PC-3 (cell line): ENCODE measurements around the gene CUEDC1. TPM values are rescaled to one million over a fixed set of nuclear protein-coding genes. Genes with fewer than 3 reads are reported as not detected.

ENCODE experiments used
- ATAC-seq: fragments of 200-7000 bp; cut with Tn5 transposase; 2 replicates; pipeline ENCODE4 v1.9.1; 2020; ENCODE audit warnings: mild to moderate bottlenecking, moderate library complexity
- BruUV-seq: library from RNA; stranded (reverse); fragments of 400-500 nt; replicated peaks from 2 replicates; lab custom pipeline; 2021; lab: Mats Ljungman, UMichigan
- CTCF ChIA-PET: fragments of 300-600 bp; sonication (Branson Sonifier 250); formaldehyde crosslinking; loops from one replicate; lab custom pipeline; 2022; ENCODE audit warnings: antibody characterized with exemption; lab: Charles Lee
- POLR2A ChIA-PET: fragments of 300-600 bp; sonication (Branson Sonifier 250); formaldehyde crosslinking; loops from one replicate; lab custom pipeline; 2022; ENCODE audit warnings: antibody characterized with exemption; ENCODE audit not compliant: unreplicated experiment; lab: Charles Lee
- DNase-seq: peaks from one replicate; pipeline ENCODE4 v3.0.0-alpha.2; 2015
- H2AFZ ChIP-seq: fragments of 300-600 bp; sonication (generic); 2 replicates; pipeline ENCODE4 v1.6.0; 2016; ENCODE audit warnings: antibody characterized with exemption, low read length
- H3F3A ChIP-seq: fragments of 300-600 bp; sonication (generic); one replicate; pipeline ENCODE4 v1.6.0; 2017; ENCODE audit warnings: antibody characterized with exemption, low read length, control low read depth, mild to moderate bottlenecking; ENCODE audit not compliant: unreplicated experiment
- H3K27ac ChIP-seq: fragments of 300-600 bp; sonication (generic); 2 replicates; pipeline ENCODE4 v1.5.1; 2016; ENCODE audit warnings: mild to moderate bottlenecking, low read length
- H3K27me3 ChIP-seq: fragments of 300-600 bp; sonication (generic); 2 replicates; pipeline ENCODE4 v1.6.1; 2016; ENCODE audit warnings: low read length, mixed read lengths
- H3K36me3 ChIP-seq: fragments of 300-600 bp; sonication (generic); 2 replicates; pipeline ENCODE4 v1.6.1; 2016; ENCODE audit warnings: low read depth, mixed run types, low read length, mixed read lengths
- H3K4me1 ChIP-seq: fragments of 300-600 bp; sonication (generic); 2 replicates; pipeline ENCODE4 v1.5.1; 2016; ENCODE audit warnings: low read length; ENCODE audit not compliant: insufficient read depth
- H3K4me2 ChIP-seq: fragments of 300-600 bp; sonication (generic); 2 replicates; pipeline ENCODE4 v1.6.0; 2016; ENCODE audit warnings: low read length
- H3K4me3 ChIP-seq: fragments of 300-600 bp; sonication (generic); 2 replicates; pipeline ENCODE4 v1.5.1; 2016; ENCODE audit warnings: mild to moderate bottlenecking, low read length, mixed read lengths
- H3K79me2 ChIP-seq: fragments of 300-600 bp; sonication (generic); 2 replicates; pipeline ENCODE4 v1.6.1; 2017; ENCODE audit warnings: low read length, mixed read lengths
- H3K9ac ChIP-seq: fragments of 300-600 bp; sonication (generic); 2 replicates; pipeline ENCODE4 v1.6.0; 2016; ENCODE audit warnings: mild to moderate bottlenecking, low read length
- H3K9me2 ChIP-seq: fragments of 300-600 bp; sonication (generic); replicated peaks from 2 replicates; pipeline ENCODE4 v1.6.1; 2016; ENCODE audit warnings: mixed run types, low read length, mixed read lengths
- H3K9me3 ChIP-seq: fragments of 300-600 bp; sonication (generic); 2 replicates; pipeline ENCODE4 v1.6.1; 2016; ENCODE audit warnings: low read length, mixed read lengths
- H4K20me1 ChIP-seq: fragments of 300-600 bp; sonication (generic); 2 replicates; pipeline ENCODE4 v1.6.1; 2016; ENCODE audit warnings: low read length, mixed read lengths
- EZH2 ChIP-seq: fragments of 300-600 bp; sonication (generic); IDR thresholded peaks from one replicate; pipeline ENCODE4 v1.6.1; 2017; ENCODE audit warnings: antibody characterized with exemption, mild to moderate bottlenecking, low read length; ENCODE audit not compliant: unreplicated experiment
- EZH2phosphoT487 ChIP-seq: fragments of 300-600 bp; sonication (generic); IDR thresholded peaks from 2 replicates; pipeline ENCODE4 v1.6.1; 2018; ENCODE audit warnings: mild to moderate bottlenecking, antibody characterized with exemption, low read length, borderline replicate concordance
- intact Hi-C: fragments of 100-400 bp; cut with micrococcal nuclease; formaldehyde crosslinking; loops from 2 replicates; pipeline ENCODE4 v1.9.0; 2023
- total RNA-seq: library from RNA; depleted of rRNA; stranded (reverse); fragments of >200 nt; gene quantifications from 2 replicates; pipeline ENCODE4 v1.2.3, GENCODE V29; 2014
- TF ChIP-seq, protein P1 (sequence below): fragments of 300-600 bp; sonication (generic); conservative IDR thresholded peaks from 2 replicates; pipeline ENCODE4 v1.5.1; 2017; ENCODE audit warnings: antibody characterized with exemption, low read depth, mild to moderate bottlenecking, low read length

CUEDC1 gene
- total RNA-seq, 1 experiment from 2014 or later = 31.6 TPM

DNA sequence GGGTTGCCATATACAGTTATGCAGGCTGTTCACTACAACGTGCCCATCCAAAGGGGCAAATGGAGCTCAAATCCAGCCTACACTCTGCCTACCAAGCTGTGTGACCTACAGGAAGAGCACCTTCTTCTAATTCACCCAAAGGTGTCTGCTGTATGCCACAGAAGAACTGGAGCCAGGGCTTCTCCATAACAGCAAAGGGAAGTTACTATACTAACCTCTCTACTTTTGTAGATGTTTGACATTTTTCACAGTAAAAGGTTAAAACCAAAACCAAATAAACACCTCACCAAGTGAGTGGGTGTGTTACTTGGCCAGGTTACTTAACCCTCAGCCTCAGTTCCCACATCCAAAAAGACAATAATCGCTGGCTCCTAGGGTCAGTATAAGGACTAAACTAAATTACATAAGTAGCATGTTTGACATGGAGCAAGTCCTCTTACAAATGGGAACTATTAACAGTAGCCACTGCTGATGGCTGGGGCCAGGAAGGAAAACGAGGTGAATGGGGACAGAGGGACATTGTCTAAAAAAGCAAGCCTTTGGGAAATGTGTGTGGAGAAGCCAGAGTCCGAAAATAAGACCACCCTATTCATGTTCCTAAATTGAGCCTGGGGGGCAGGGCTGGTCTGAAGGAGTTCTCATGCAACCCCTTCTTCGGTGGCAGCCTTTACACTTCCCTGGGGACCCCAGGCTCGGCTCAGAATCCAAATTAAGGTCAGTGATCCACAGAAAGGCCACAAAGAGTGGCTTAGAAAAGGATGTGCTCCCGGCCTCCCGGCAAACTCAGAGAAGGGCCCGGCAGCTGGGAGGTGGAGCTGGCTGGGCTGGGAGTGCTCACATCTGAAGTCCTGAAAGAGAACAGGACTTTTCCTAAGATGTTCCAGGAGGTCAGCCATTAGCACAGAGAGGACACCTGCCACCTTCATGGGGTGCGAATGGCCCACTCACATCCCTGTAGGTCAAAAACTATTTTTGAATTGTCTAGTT, 13.5 kb downstream of the CUEDC1 start:
- TF ChIP-seq, protein P1, sequence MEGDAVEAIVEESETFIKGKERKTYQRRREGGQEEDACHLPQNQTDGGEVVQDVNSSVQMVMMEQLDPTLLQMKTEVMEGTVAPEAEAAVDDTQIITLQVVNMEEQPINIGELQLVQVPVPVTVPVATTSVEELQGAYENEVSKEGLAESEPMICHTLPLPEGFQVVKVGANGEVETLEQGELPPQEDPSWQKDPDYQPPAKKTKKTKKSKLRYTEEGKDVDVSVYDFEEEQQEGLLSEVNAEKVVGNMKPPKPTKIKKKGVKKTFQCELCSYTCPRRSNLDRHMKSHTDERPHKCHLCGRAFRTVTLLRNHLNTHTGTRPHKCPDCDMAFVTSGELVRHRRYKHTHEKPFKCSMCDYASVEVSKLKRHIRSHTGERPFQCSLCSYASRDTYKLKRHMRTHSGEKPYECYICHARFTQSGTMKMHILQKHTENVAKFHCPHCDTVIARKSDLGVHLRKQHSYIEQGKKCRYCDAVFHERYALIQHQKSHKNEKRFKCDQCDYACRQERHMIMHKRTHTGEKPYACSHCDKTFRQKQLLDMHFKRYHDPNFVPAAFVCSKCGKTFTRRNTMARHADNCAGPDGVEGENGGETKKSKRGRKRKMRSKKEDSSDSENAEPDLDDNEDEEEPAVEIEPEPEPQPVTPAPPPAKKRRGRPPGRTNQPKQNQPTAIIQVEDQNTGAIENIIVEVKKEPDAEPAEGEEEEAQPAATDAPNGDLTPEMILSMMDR = no peak
- TF ChIP-seq EZH2 (no peak), EZH2phosphoT487 (no peak)
- peak overlapping the region; percentile 52 for H3K27ac ChIP-seq
- CTCF ChIA-PET = interaction anchor here (1.5 to 1.6 kb wide), 2 partner anchors 14 to 58 kb away, joined by 3 read pairs; partner anchors contain the start of gene CUEDC1
- no peaks in the 10 kb centered on the region for H3K27me3 ChIP-seq
- H3F3A ChIP-seq = no peaks in the 10 kb centered on the region
- peak overlapping the region; percentile 26 for H3K4me2 ChIP-seq
- H4K20me1 ChIP-seq = no peaks in the 10 kb centered on the region
- H3K4me3 ChIP-seq = no peak overlapping the region
- POLR2A ChIA-PET = interaction anchor here (1.4 kb wide), 1 partner anchor 47 kb away, joined by 5 read pairs; the partner anchor contains the start of gene VEZF1
- intact Hi-C loops = no loop called here
- peaks cover 61% of the 10 kb centered on the region for H3K4me1 ChIP-seq
- no peak for DNase-seq
- no peaks in the 10 kb centered on the region for H3K9me3 ChIP-seq
- H3K9me2 ChIP-seq = no peaks in the 10 kb centered on the region
- ATAC-seq = no peak
- H3K9ac ChIP-seq = no peak overlapping the region
- H2AFZ ChIP-seq = no peak overlapping the region
- H3K36me3 ChIP-seq = no peaks in the 10 kb centered on the region
- BruUV-seq = no TSS peak
- H3K79me2 ChIP-seq = peaks cover 94% of the 10 kb centered on the region

DNA sequence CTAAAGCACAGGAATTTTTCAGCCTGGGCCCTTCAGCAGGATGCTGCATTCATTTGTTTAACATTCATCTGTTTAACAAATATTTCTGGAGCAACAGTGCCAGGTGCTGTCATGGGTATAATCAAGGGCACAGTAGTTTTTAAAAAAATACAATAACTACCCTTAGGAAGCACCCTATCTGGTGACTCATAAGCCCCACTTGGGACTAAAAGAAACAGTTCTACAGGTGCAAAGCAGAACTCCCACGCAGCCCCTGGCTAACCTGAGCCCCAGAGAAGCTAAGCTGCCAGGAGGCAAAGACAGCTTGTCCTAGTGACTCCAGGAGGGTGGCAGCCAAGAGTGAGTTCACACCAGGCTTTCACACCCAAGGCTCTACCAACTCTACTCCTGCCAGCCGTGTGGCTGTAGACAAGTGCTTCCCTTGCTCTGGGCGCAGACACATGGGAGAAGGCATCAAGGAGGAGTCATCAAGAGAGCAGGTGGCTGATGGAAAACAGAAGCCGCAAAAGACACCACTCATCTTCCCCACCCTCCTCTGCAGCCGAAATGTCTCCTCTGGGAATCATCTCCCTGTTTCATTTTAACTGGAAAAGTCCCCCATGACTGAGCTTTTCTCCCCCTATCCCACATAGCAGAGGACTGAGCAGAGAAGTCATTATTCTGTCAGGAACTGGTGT, 14.4 kb downstream of the CUEDC1 start:
- no peaks in the 10 kb centered on the region for H3K36me3 ChIP-seq
- BruUV-seq = no TSS peak
- no peaks in the 10 kb centered on the region for H3K9me3 ChIP-seq
- no peaks in the 10 kb centered on the region for H3F3A ChIP-seq
- H3K4me3 ChIP-seq = no peak overlapping the region
- ChIA-PET POLR2A (interaction anchor here (1.1 to 1.4 kb wide), 2 partner anchors 48 to 62 kb away, joined by 3 to 5 read pairs; partner anchors contain the start of gene VEZF1), CTCF (interaction anchor here (1.5 to 1.6 kb wide), 2 partner anchors 15 to 59 kb away, joined by 3 read pairs; partner anchors contain the start of gene CUEDC1)
- TF ChIP-seq EZH2 (no peak), EZH2phosphoT487 (no peak)
- TF ChIP-seq, protein P1 = no peak
- intact Hi-C loops = no loop called here
- no peak overlapping the region for H2AFZ ChIP-seq
- peaks cover 94% of the 10 kb centered on the region for H3K79me2 ChIP-seq
- peaks cover 61% of the 10 kb centered on the region for H3K4me1 ChIP-seq
- H3K4me2 ChIP-seq = peak overlapping the region; percentile 26
- ATAC-seq = peak; percentile 55
- no peaks in the 10 kb centered on the region for H4K20me1 ChIP-seq
- DNase-seq = peak; percentile 86
- no peaks in the 10 kb centered on the region for H3K27me3 ChIP-seq
- H3K9ac ChIP-seq = no peak overlapping the region
- H3K9me2 ChIP-seq = no peaks in the 10 kb centered on the region
- peak overlapping the region; percentile 52 for H3K27ac ChIP-seq
